AG09309 (cell line): Measurements from ENCODE around the gene SEPTIN12.

Experiments used
- DNase-seq: peaks from one replicate; pipeline ENCODE4 v3.0.0-alpha.2; 2010; ENCODE audit warnings: low read depth
- H3K4me3 ChIP-seq: 2 replicates; pipeline ENCODE4 v1.5.1; 2011; ENCODE audit warnings: mild to moderate bottlenecking, low read depth, low read length, moderate library complexity; ENCODE audit not compliant: control insufficient read depth
- CTCF ChIP-seq: IDR thresholded peaks from 2 replicates; pipeline ENCODE4 v1.5.1; 2011; ENCODE audit warnings: mild to moderate bottlenecking, low read depth, low read length, inconsistent platforms; ENCODE audit not compliant: insufficient read depth, control insufficient read depth; ENCODE audit errors: missing control alignments

The SEPTIN12 gene

DNA sequence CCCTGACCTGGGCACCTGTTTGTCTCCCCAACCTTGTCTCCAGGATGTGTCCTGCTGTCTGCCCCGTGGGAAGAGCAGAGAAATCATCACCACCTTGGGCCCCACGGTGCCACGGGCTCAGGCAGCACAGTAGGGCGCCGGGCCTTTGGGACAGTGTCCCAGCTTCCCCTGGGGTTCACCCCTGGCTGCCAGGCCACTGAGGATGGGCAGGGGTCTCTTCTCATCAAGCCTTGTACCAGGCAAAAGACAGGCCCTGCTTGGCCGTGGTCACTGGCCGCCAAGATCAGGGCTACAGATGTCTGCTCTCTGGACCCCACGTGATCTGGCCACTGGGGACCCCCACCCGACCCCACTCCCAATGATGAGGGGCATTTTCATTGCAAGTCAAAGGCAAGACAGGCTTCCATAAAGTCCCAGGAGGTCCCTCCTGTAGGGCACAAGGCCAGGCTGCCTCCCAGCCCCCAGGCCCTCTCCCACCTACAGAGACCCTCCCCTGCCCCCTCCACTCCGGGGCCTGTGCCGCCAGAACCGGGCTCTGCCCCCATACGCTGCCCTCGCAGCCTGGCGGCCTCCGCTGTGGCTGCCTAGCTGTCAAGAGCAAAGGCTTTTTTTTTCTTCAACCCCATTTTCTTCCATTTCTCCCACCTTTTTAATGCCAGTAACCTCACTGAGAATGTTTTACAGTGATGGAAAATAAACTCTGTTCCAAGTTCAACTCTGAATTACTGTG lies 39.3 kb downstream of the SEPTIN12 start:
- H3K4me3 ChIP-seq, result no peak overlapping the region
- TF ChIP-seq CTCF, result no peak
- DNase-seq, result no peak

GRCh38 chr16:4747906-4748681 lies 40.1 kb downstream of the SEPTIN12 start:
- no peak overlapping the region for H3K4me3 ChIP-seq
- no peak for TF ChIP-seq CTCF
- DNase-seq, result no peak

DNA sequence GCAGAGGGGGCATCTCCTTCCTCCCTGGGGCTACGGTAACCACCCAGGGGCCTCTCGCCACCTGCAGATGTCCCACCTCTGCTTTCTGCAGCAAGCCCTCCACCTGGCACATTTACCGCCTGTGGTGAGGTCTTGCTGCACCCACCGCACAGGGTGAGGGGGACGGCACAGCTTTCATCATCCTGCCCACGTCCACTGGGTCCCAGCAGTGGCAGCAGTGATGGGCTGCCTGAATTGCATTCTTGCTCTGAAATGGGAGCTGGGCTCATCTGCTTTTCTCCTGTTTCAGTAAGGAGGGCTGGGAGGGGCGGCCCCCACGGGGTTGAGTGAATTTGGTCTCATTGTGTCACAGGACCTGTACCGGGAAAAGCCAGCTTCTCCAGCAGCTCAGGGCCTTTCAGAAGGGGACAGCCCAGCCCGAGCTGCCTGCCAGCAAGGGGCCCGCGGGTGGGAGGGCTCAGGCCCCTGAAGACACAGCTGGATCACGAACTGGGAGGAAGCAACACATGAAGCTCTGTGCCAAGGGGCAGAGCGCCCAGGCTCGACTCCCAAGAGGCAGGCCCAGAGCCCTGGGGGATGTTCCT lies 41.1 kb downstream of the SEPTIN12 start:
- no peak for TF ChIP-seq CTCF
- H3K4me3 ChIP-seq, result no peak overlapping the region
- DNase-seq, result no peak

GRCh38 chr16:4746215-4746614 lies 41.9 kb downstream of the SEPTIN12 start:
- no peak for DNase-seq
- no peak overlapping the region for H3K4me3 ChIP-seq
- TF ChIP-seq CTCF, result no peak

DNA sequence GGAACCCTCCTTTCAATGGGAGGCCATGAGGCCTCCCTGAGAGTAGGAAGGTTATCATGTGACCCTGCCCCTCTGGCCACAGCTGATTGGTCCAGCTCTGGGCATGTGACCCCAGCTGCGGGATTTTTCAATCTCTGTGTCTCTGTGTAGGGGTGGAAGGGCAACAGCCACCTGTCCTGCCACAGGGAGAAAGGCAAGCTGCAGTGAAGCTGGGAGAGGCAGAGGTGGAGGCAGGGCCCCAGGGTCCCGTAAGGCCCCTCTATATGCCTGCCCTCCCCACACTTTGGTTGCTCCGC lies 42.9 kb downstream of the SEPTIN12 start:
- no peak for DNase-seq
- TF ChIP-seq CTCF, result no peak
- H3K4me3 ChIP-seq, result no peak overlapping the region

- no peak for TF ChIP-seq CTCF
- no peak for DNase-seq
- no peak overlapping the region for H3K4me3 ChIP-seq
These were observed 43.4 kb downstream of the SEPTIN12 start for GRCh38 chr16:4744555-4745273.
